NCI-H2196 (cell line): ENCODE data around the gene SDK1.

Experiments used
- DNase-seq: peaks from one replicate; lab custom pipeline; 2025; ENCODE audit not compliant: unreplicated experiment; lab: John Stamatoyannopoulos, UW

The SDK1 gene

GRCh38 chr7:4025694-4026615 lies 724.9 kb downstream of the SDK1 start:
- no peak for DNase-seq

GRCh38 chr7:4026941-4027486 lies 726.0 kb downstream of the SDK1 start:
- no peak for DNase-seq

GRCh38 chr7:4028221-4028620 lies 727.2 kb downstream of the SDK1 start:
- no peak for DNase-seq

- no peak for DNase-seq
These were observed 728.9 kb downstream of the SDK1 start for GRCh38 chr7:4029941-4030340.

GRCh38 chr7:4030346-4030950 lies 729.4 kb downstream of the SDK1 start:
- DNase-seq: no peak

GRCh38 chr7:4033996-4034395 lies 732.9 kb downstream of the SDK1 start:
- no peak for DNase-seq

GRCh38 chr7:4037308-4037707 lies 736.3 kb downstream of the SDK1 start:
- no peak for DNase-seq

- no peak for DNase-seq
These were observed 736.8 kb downstream of the SDK1 start for GRCh38 chr7:4037877-4038276.

- DNase-seq: no peak
These were observed 739.3 kb downstream of the SDK1 start for GRCh38 chr7:4040109-4040928.

- DNase-seq: no peak
These were observed 741.5 kb downstream of the SDK1 start for GRCh38 chr7:4042402-4043045.

GRCh38 chr7:4043988-4044387 lies 742.9 kb downstream of the SDK1 start:
- no peak for DNase-seq

- no peak for DNase-seq
These were observed 744.4 kb downstream of the SDK1 start for GRCh38 chr7:4045450-4045849.

- no peak for DNase-seq
These were observed 744.9 kb downstream of the SDK1 start for GRCh38 chr7:4045975-4046374.

- DNase-seq: no peak
These were observed 747.3 kb downstream of the SDK1 start for GRCh38 chr7:4048336-4048735.

- no peak for DNase-seq
These were observed 748.1 kb downstream of the SDK1 start for GRCh38 chr7:4049202-4049601.

- no peak for DNase-seq
These were observed 749.1 kb downstream of the SDK1 start for GRCh38 chr7:4050126-4050660.

GRCh38 chr7:4051696-4052095 lies 750.6 kb downstream of the SDK1 start:
- DNase-seq: no peak

- no peak for DNase-seq
These were observed 751.1 kb downstream of the SDK1 start for GRCh38 chr7:4052130-4052529.

GRCh38 chr7:4054158-4054557 lies 753.1 kb downstream of the SDK1 start:
- DNase-seq: no peak

- no peak for DNase-seq
These were observed 755.7 kb downstream of the SDK1 start for GRCh38 chr7:4056552-4057288.
